Measurements from ENCODE around the gene RHBDF1.

- TF ChIP-seq CTCF (IDR thresholded peaks at IDR 0.05) (no peak), POLR2AphosphoS5 (IDR thresholded peaks at IDR 0.05) (no peak)
These were observed 10.7 kb upstream of the RHBDF1 start for GRCh38 chr16:83060-83603.

Data from esophagus muscularis mucosa (tissue), 3 donors.